Stimulated activated CD4-positive, alpha-beta T cell treated with anti-CD3 and anti-CD28 coated beads, Interleukin-1b, Interleukin-23, amount 100 ng/mL, for 48 hours (primary cell): ENCODE data around the gene ZNF189.
"Not testable (repeated sequence)": the region's sequence is repeated elsewhere in the genome, so short reads cannot be mapped to it uniquely, and the experiment has no call there.

ENCODE experiments used
- DNase-seq: peaks from one replicate; pipeline ENCODE4 v3.0.0-alpha.2; 2020

ZNF189 gene

GRCh38 chr9:101381118-101381517 is 17.5 kb upstream of the ZNF189 start:
- no peak for DNase-seq

GRCh38 chr9:101381833-101382342 is 16.8 kb upstream of the ZNF189 start:
- no peak for DNase-seq

GRCh38 chr9:101383361-101383760 is 15.3 kb upstream of the ZNF189 start:
- no peak for DNase-seq

DNA sequence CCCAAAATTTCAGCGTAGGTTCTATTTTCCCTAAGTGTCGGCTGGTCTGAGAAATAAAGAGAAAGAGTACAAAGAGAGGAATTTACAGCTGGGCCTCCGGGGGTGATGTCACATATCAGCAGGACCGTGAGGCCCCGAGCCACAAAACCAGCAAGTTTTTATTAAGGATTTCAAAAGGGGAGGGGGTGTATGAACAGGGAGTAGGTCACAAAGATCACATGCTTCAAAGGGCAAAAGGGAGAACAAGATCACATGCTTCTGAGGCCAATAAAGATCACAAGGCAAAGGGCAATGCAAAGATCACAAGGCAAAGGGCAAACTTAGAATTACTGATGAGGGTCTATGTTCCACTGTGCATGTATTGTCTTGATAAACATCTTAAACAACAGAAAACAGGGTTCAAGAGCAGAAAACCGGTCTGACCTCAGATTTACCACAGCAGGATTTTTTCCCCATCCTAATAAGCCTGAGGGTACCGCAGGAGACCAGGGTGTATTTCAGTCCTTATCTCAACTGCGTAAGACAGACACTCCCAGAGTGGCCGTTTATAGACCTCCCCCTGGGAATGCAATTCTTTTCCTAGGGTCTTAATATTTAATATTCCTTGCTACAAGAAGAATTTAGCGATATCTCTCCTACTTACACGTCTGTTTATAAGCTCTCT is 13.6 kb upstream of the ZNF189 start, which contains the start of gene BAAT:
Gene BAAT (minus strand): TSS at position 134 of the 664 bp plus-strand sequence. CDS start 13,602 bp downstream, outside the sequence.
- not testable (repeated sequence) for DNase-seq

GRCh38 chr9:101387871-101388506 is 10.7 kb upstream of the ZNF189 start:
- DNase-seq = no peak

DNA sequence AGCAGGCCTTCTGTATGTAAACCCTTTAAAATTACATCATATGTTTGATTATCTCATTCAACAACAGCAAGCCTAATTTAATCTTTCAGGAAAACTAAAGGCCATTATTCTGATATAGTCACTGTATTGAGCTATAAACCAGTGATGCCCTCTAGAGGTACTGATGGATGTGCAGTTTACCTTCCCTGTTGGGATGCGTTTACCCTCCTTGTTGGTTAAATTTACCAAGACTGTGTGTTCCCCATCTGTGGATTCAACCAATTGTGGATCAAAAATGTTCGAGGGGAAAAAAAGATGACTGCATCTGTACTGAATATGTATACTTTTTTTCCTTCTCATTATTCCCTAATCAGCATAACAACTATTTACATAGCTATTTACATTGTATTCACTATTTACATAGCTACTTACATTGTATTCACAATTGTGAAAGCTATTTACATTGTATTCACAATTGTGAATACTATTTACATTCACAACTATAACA is 10.1 kb upstream of the ZNF189 start:
- no peak for DNase-seq

GRCh38 chr9:101393135-101393534 is 5.5 kb upstream of the ZNF189 start:
- no peak for DNase-seq

DNA sequence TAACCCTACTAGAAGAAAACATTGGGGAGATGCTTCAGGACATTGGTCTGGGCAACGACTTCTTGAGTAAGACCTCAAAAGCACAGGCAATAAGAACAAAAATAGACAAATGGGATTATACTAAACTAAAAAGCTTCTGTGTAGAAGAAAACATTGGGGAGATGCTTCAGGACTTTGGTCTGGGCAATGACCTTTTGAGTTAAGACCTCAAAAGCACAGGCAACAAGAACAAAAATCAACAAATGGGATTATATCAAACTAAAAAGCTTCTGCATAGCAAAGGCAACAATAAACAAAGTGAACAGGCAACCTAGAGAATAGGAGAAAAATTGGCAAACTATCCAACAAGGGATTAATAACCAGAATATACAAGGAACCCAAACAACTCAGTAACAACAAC is 4.0 kb upstream of the ZNF189 start:
- no peak for DNase-seq

DNA sequence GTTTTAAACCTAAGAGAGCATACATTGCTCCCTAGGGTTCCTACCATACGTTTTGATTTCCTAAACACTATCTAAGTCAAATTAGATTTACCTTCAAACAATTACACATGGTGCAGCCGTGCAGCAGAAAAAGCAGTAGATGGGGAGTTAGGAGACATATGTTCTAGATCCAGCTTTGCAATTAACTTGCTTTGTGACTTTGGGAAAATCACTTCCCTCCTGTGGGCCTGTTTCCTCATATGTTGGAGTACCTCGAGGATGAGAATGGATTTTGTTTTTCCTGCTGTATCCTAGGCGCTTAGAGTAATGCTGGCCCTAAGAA is 944 bp upstream of the ZNF189 start:
- DNase-seq = no peak

DNA sequence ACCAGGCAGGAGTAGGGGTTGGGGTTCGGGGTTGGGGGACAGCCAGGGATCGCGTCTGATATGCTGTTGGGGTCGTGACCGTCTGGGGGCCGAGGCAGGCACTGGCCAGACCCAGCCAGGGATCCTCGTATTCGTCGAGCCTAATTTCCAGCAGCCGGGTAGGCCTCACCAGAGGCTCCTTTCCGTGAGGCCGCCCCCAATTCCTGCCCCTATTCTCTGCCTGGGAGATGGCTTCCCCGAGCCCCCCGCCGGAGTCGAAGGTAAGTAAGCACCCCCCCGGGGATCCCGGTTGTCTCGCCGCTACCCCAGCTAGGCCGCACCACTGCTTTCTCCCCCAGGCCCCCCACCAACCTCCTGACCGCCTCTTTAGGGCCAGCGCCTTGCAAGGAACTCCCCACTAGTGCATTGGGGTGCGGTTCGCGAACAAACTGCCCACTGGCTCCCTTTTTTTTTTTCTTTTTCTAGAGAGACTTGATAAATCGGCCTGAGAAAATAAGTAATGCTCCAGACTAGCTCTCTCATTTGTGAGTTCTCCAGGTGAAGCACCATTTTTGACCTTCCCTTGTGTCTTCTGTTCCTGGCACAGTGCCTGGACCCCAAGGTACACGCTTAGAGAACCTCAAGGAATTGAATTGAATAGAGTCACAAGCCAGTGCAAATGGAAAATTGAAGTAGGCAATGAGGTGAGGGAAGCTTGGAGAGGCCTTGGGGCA is 435 bp downstream of the ZNF189 start:
- DNase-seq = no peak

DNA sequence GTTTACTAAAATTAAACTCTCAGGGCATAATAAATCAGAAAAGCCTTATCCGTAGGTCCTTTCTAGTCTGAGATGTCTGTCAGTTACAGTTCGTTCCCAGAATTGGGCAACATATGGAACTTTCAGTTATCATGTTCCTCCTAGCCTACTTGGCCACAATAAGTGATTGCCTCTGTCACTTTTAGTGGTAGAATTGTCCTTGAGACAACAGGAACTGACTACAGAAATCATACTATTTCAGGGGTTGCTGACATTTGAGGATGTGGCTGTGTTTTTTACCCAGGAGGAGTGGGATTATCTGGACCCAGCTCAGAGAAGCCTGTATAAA is 956 bp downstream of the ZNF189 start:
- no peak for DNase-seq

GRCh38 chr9:101400120-101400519 is 1.5 kb downstream of the ZNF189 start:
- DNase-seq = no peak

GRCh38 chr9:101403516-101404285 is 5.0 kb downstream of the ZNF189 start:
- DNase-seq = no peak

DNA sequence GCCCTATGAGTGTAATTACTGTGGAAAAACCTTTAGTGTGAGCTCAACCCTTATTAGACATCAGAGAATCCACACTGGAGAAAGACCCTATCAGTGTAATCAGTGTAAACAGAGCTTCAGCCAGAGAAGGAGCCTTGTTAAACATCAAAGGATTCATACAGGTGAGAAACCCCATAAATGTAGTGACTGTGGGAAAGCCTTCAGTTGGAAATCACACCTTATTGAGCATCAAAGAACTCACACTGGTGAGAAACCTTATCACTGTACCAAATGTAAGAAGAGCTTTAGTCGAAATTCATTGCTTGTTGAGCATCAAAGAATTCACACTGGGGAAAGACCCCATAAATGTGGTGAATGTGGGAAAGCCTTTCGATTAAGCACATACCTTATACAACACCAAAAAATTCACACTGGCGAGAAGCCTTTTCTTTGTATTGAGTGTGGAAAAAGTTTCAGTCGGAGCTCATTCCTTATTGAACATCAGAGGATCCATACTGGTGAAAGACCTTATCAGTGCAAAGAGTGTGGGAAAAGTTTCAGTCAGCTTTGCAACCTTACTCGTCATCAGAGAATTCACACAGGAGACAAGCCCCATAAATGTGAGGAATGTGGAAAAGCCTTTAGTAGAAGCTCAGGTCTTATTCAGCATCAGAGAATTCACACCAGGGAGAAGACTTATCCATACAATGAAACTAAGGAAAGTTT is 9.9 kb downstream of the ZNF189 start:
- DNase-seq = no peak

- DNase-seq = no peak
Measured at GRCh38 chr9:101409079-101409477, 10.4 kb downstream of the ZNF189 start.

GRCh38 chr9:101414839-101415238 is 16.2 kb downstream of the ZNF189 start:
- DNase-seq = no peak

GRCh38 chr9:101415578-101415977 is 16.9 kb downstream of the ZNF189 start:
- no peak for DNase-seq

- no peak for DNase-seq
Measured at GRCh38 chr9:101417389-101417788, 18.7 kb downstream of the ZNF189 start.

GRCh38 chr9:101417977-101418376 is 19.3 kb downstream of the ZNF189 start:
- no peak for DNase-seq

DNA sequence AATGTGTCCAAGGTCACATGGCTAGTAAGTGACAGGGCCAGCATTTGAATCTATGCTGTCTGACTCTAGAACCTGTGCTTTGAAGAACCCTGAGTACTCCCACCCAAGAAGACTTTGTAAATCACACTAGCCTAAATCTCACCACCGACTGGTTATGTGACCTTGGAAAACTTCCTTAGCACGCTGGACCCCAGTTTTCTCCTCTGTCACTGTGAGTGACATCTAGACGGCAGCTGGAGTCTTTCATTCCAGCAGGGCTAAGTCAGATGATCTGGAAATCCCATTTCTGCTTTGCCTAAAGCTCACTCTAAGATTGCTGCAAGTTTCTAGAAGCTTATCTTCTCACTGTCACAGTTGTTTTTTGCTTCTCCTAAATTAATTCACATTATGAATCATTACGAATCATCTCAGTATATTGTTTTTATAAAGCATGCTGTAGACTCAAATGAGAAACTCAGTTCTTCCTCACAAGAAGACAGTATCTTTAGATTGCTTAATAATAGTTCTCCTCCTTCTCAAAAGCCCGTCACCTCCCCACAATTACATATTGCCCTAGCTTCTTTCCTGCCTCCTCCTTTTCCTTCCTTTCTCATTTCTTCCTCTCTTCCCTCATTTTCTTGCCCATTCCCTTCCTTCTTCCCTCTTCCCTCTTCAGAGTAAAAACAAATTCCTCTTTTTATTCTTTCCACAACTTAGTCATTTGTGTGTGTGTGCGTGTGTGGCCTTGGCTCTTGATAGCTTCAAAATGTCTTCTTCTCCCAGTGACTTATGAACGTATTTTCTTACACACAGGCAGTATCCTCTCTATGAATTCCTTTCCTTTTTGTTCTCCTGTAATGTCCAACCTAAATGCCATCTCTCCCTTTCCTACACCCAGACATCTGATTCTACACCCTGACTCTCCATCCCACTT is 20.1 kb downstream of the ZNF189 start:
- DNase-seq = no peak

- DNase-seq = no peak
Measured at GRCh38 chr9:101419863-101420262, 21.2 kb downstream of the ZNF189 start.
